ENCODE data around the gene SLC35G3. TPM values are rescaled to one million over a fixed set of nuclear protein-coding genes. Genes with fewer than 3 reads are reported as not detected.
"Not testable (repeated sequence)": the region's sequence is repeated elsewhere in the genome, so short reads cannot be mapped to it uniquely, and the experiment has no call there.

The SLC35G3 gene
- total and polyA plus RNA-seq, 2 of the 8 experiments (the other 6 are each of a cell fraction or from before 2014, with no cell fraction given) = not detected

- not testable (repeated sequence) for H3K36me3 ChIP-seq (ENCODE audit: control insufficient read depth in 2 of 4, insufficient read depth in 4 of 4, low read length in 3 of 4); DNase-seq (ENCODE audit: low read depth in 1 of 2, low spot score in 2 of 2); H3K4me1 ChIP-seq (replicated peaks in 1 of 4; ENCODE audit: control insufficient read depth in 3 of 4, insufficient read depth in 4 of 4, low read length in 3 of 4); H2AK5ac ChIP-seq (ENCODE audit: low read depth, low read length); H2BK20ac ChIP-seq (ENCODE audit: low read length); H4K91ac ChIP-seq (replicated peaks; ENCODE audit: insufficient read length, low read length); H4K20me1 ChIP-seq (replicated peaks in 1 of 2; ENCODE audit: control insufficient read depth in 1 of 2, insufficient read depth in 2 of 2, low read length in 2 of 2); H2AFZ ChIP-seq (ENCODE audit: low read length); H3K23ac ChIP-seq (ENCODE audit: insufficient read length); H4K5ac ChIP-seq (ENCODE audit: insufficient read length, low read depth, low read length); H3K27ac ChIP-seq (ENCODE audit: low read depth, low read length); H3K9me3 ChIP-seq (ENCODE audit: insufficient read depth in 2 of 2, low read depth in 1 of 2, low read length in 1 of 2); H3K27me3 ChIP-seq (replicated peaks in 1 of 4; ENCODE audit: control insufficient read depth in 3 of 4, extremely low read depth in 1 of 4, insufficient read depth in 3 of 4, low read length in 3 of 4); H2BK15ac ChIP-seq (ENCODE audit: low read length); H3K23me2 ChIP-seq (ENCODE audit: low read depth, low read length); H2BK120ac ChIP-seq (replicated peaks; ENCODE audit: low read depth, low read length); H3K79me1 ChIP-seq (ENCODE audit: low read depth, low read length); H3K79me2 ChIP-seq (ENCODE audit: control insufficient read depth in 1 of 2, insufficient read depth in 2 of 2, low read length in 2 of 2); FAIRE-seq; H2BK5ac ChIP-seq (ENCODE audit: low read depth, low read length); H3K4me3 ChIP-seq (ENCODE audit: extremely low read depth in 1 of 4, insufficient read depth in 2 of 4, low read depth in 3 of 4, low read length in 4 of 4); H2BK12ac ChIP-seq (ENCODE audit: low read depth, low read length); H3K9ac ChIP-seq (replicated peaks in 1 of 4; ENCODE audit: extremely low read depth in 1 of 4, low read depth in 3 of 4, low read length in 3 of 4); H3K4me2 ChIP-seq (ENCODE audit: insufficient read depth in 1 of 2, low read depth in 2 of 2, low read length in 2 of 2); H3K56ac ChIP-seq (replicated peaks; ENCODE audit: insufficient read length, low read depth, low read length); H4K8ac ChIP-seq (ENCODE audit: extremely low read depth, insufficient read depth, low read length); H3K18ac ChIP-seq (ENCODE audit: extremely low read depth, low read length); H3K4ac ChIP-seq (replicated peaks; ENCODE audit: insufficient read length, low read depth, low read length); H3K14ac ChIP-seq (ENCODE audit: insufficient read length)
- ChIA-PET CTCF (ENCODE audit: partially characterized antibody) (interaction anchor here (1.7 kb wide), 1 partner anchor 33 kb away, joined by 3 read pairs; no protein-coding TSS in a partner anchor), POLR2A (ENCODE audit: partially characterized antibody) (interaction anchor here (0.6 kb wide), 1 partner anchor 27 kb away, joined by 3 read pairs; no protein-coding TSS in a partner anchor)
- WGBS, 2 experiments (ENCODE audit: extremely low coverage in 1 of 2, insufficient coverage in 1 of 2, insufficient read length in 1 of 2, insufficient replicate concordance in 2 of 2, low coverage in 1 of 2, low lambda C conversion rate in 2 of 2, missing lambda C conversion rate in 1 of 2) = 92% methylated on average over 29 of the region's 29 CpGs; no CpG with 5 or more reads in 1 of the 2 experiments
Measured at GRCh38 chr17:35151080-35151479, 43.1 kb downstream of the SLC35G3 start.
